Spleen (tissue), 7 donors: ENCODE results near the gene COG8.

Source experiments
- CTCF ChIP-seq, 11 experiments: fragments of 200-600 bp in 7 of 11; fragments of 450-650 bp in 4 of 11; sonication (generic) in 4 of 11; IDR thresholded peaks in 8 of 11; conservative IDR thresholded peaks in 3 of 11; 1 replicate in 7 of 11; 2 replicates in 4 of 11; pipeline versions ENCODE4 v1.4.0 to v1.8.0; 2016 to 2021; ENCODE audit warnings: antibody characterized with exemption in 11 of 11, inconsistent platforms in 4 of 11, mild to moderate bottlenecking in 1 of 11
- POLR2A ChIP-seq, 3 donors: fragments of 450-650 bp; IDR thresholded peaks; one replicate each; pipeline ENCODE4 v1.5.1; 2017; ENCODE audit warnings: antibody characterized with exemption in 3 of 3, mild to moderate bottlenecking in 1 of 3
- POLR2AphosphoS5 ChIP-seq, 3 donors: sonication (generic); formaldehyde crosslinking; IDR thresholded peaks; one replicate each; pipeline ENCODE4 v1.5.1; 2017; ENCODE audit warnings: antibody characterized with exemption in 3 of 3
- donor health status: DM: no; HTN: no; CAD: no; lungs with moderate emphysema.
- donor health status: DM: no; HTN: no; CAD: no.
- donor health status: DM: no; HTN: no; CAD: no.

GRCh38 chr16:69330286-69331109, 8.9 kb downstream of the COG8 start, which contains the start of gene PDF:
- TF ChIP-seq CTCF (IDR thresholded peaks at IDR 0.05 in 8 of 11, conservative IDR thresholded peaks at IDR 0.05 in 3 of 11) (peak in 3 of 11 experiments; percentile 20 to 44 (median 34)), POLR2AphosphoS5 (IDR thresholded peaks at IDR 0.05) (peak; percentile 95 to 97 (median 96)), POLR2A (IDR thresholded peaks at IDR 0.05) (peak in 1 of 3 donors; percentile 34)
